ENCODE results near the gene CCDC190. TPM values are rescaled to one million over a fixed set of nuclear protein-coding genes. Genes with fewer than 3 reads are reported as not detected.

CCDC190 gene
- polyA plus RNA-seq, 1 of the 3 experiments (the other 2 are of a cell fraction) = 0.21 TPM

GRCh38 chr1:162855461-162856150 lies 5.4 kb downstream of the CCDC190 start:
- ChIA-PET POLR2A (interaction anchor here (1.3 kb wide), 1 partner anchor 72 kb away, joined by 3 read pairs; no protein-coding TSS in a partner anchor), CTCF (interaction anchor here (0.7 to 4.7 kb wide), 12 partner anchors 7 to 466 kb away, joined by 3 to 77 read pairs (median 10); partner anchors contain the start of genes NUF2 and RGS4)
- peaks cover 28% of the 10 kb centered on the region for H3F3A ChIP-seq (replicated peaks; ENCODE audit: insufficient read depth)
- no peaks in the 10 kb centered on the region for H3K9me2 ChIP-seq
- peak overlapping the region in 1 of 2 experiments; percentile 92; a peak in 2 of 4 replicates for H3K27ac ChIP-seq (ENCODE audit: low read depth in 2 of 2, low read length in 1 of 2)
- 95% methylated on average over 4 of the region's 4 CpGs for WGBS (ENCODE audit: low lambda C conversion rate)
- no peak for DNase-seq
- H2AFZ ChIP-seq (ENCODE audit: low read depth) = peak overlapping the region; percentile 11; the same call in 1 of the 2 replicates
- no peaks in the 10 kb centered on the region for H3K27me3 ChIP-seq (ENCODE audit: insufficient read depth)
- H3K4me3 ChIP-seq (ENCODE audit: low read depth in 2 of 2, low read length in 1 of 2) = no peak overlapping the region
- H3K9me3 ChIP-seq = no peaks in the 10 kb centered on the region
- H4K20me1 ChIP-seq (ENCODE audit: insufficient read depth) = no peaks in the 10 kb centered on the region
- H3K4me1 ChIP-seq (ENCODE audit: control insufficient read depth in 1 of 2, insufficient read depth in 2 of 2, low read depth in 1 of 2, low read length in 1 of 2) = peaks cover 8 to 44% of the 10 kb centered on the region in 2 experiments; a peak in 3 of 4 replicates
- TF ChIP-seq RXRA (IDR thresholded peaks at IDR 0.05; ENCODE audit: borderline replicate concordance, low read depth) (no peak), CHD2 (IDR thresholded peaks at IDR 0.05; ENCODE audit: low read length, partially characterized antibody) (no peak), MAX (IDR thresholded peaks at IDR 0.05; ENCODE audit: low read depth) (no peak), YY1 (IDR thresholded peaks at IDR 0.05; ENCODE audit: low read depth) (no peak), ELF1 (IDR thresholded peaks at IDR 0.05) (no peak), USF2 (IDR thresholded peaks at IDR 0.05; ENCODE audit: borderline replicate concordance, low read depth, low read length) (no peak), TAF1 (IDR thresholded peaks at IDR 0.05; ENCODE audit: borderline replicate concordance, low read depth, low read length) (no peak), MXI1 (IDR thresholded peaks at IDR 0.05; ENCODE audit: low read depth, low read length) (no peak)
- H3K9ac ChIP-seq = peak overlapping the region; percentile 69
- H3K36me3 ChIP-seq (replicated peaks in 1 of 2; ENCODE audit: control insufficient read depth in 1 of 2, insufficient read depth in 2 of 2, low read length in 1 of 2) = no peaks in the 10 kb centered on the region
- H3K4me2 ChIP-seq = peak overlapping the region; percentile 8; the same call in 1 of the 2 replicates
- no peaks in the 10 kb centered on the region for H3K79me2 ChIP-seq (ENCODE audit: insufficient read depth)

- Histone ChIP-seq H3K27ac (ENCODE audit: low read depth in 2 of 2, low read length in 1 of 2) (peak overlapping the region; percentile 58 to 92; a peak in 3 of 4 replicates), H3K4me3 (ENCODE audit: low read depth in 2 of 2, low read length in 1 of 2) (no peak overlapping the region; a peak in 1 of 4 replicates), H2AFZ (ENCODE audit: low read depth) (peak overlapping the region; percentile 24), H3K9me3 (no peaks in the 10 kb centered on the region), H3K9ac (peak overlapping the region; percentile 69), H3F3A (replicated peaks; ENCODE audit: insufficient read depth) (peaks cover 28% of the 10 kb centered on the region), H3K79me2 (ENCODE audit: insufficient read depth) (no peaks in the 10 kb centered on the region), H3K9me2 (no peaks in the 10 kb centered on the region), H3K27me3 (ENCODE audit: insufficient read depth) (no peaks in the 10 kb centered on the region), H3K4me2 (peak overlapping the region; percentile 10; the same call in 1 of the 2 replicates), H4K20me1 (ENCODE audit: insufficient read depth) (no peaks in the 10 kb centered on the region), H3K36me3 (replicated peaks in 1 of 2; ENCODE audit: control insufficient read depth in 1 of 2, insufficient read depth in 2 of 2, low read length in 1 of 2) (no peaks in the 10 kb centered on the region), H3K4me1 (ENCODE audit: control insufficient read depth in 1 of 2, insufficient read depth in 2 of 2, low read depth in 1 of 2, low read length in 1 of 2) (peaks cover 8 to 43% of the 10 kb centered on the region in 2 experiments; a peak in 3 of 4 replicates)
- ChIA-PET POLR2A (interaction anchor here (0.5 to 1.3 kb wide), 2 partner anchors 74 to 485 kb away, joined by 3 to 4 read pairs; no protein-coding TSS in a partner anchor), CTCF (interaction anchor here (0.6 to 4.6 kb wide), 45 partner anchors 8 to 1085 kb away, joined by 3 to 77 read pairs (median 4); partner anchors contain the start of genes NUF2 and RGS4)
- no peak for TF ChIP-seq NRF1 (IDR thresholded peaks at IDR 0.05; ENCODE audit: low read depth, low read length)
- TF ChIP-seq PBX3 (IDR thresholded peaks at IDR 0.05) = no peak
- TF ChIP-seq SMC3 (IDR thresholded peaks at IDR 0.05; ENCODE audit: low read depth, low read length) = peak; percentile 81
- TF ChIP-seq GABPA (IDR thresholded peaks at IDR 0.05; ENCODE audit: low read depth) = peak; percentile 40; the same call in 1 of the 2 replicates
- TF ChIP-seq FOSL2 (IDR thresholded peaks at IDR 0.05; ENCODE audit: borderline replicate concordance, low read depth) = no peak
- peak; percentile 85 for TF ChIP-seq RAD21 (IDR thresholded peaks at IDR 0.05; ENCODE audit: low read length)
- TF ChIP-seq USF2 (IDR thresholded peaks at IDR 0.05; ENCODE audit: borderline replicate concordance, low read depth, low read length) = no peak
- peak; percentile 94 for TF ChIP-seq CTCF (IDR thresholded peaks at IDR 0.05)
- TF ChIP-seq ELF1 (IDR thresholded peaks at IDR 0.05) = peak; percentile 78
- TF ChIP-seq RFX5 (IDR thresholded peaks at IDR 0.05; ENCODE audit: low read length) = no peak
- TF ChIP-seq MEF2A (IDR thresholded peaks at IDR 0.05; ENCODE audit: borderline replicate concordance, low read depth) = no peak
- WGBS (ENCODE audit: low lambda C conversion rate) = 17% methylated on average over 4 of the region's 4 CpGs
- DNase-seq = peak; percentile 66
Observed at GRCh38 chr1:162854245-162854882, 6.6 kb downstream of the CCDC190 start.

All from SK-N-SH (cell line).